GM12801 (cell line): ENCODE results near the gene HUNK.

Source experiments
- TF ChIP-seq, protein P1 (sequence below): IDR thresholded peaks from one replicate; pipeline ENCODE4 v1.5.1; 2011; ENCODE audit warnings: control low read depth; ENCODE audit not compliant: insufficient read length; ENCODE audit errors: extremely low read depth

Gene HUNK

DNA sequence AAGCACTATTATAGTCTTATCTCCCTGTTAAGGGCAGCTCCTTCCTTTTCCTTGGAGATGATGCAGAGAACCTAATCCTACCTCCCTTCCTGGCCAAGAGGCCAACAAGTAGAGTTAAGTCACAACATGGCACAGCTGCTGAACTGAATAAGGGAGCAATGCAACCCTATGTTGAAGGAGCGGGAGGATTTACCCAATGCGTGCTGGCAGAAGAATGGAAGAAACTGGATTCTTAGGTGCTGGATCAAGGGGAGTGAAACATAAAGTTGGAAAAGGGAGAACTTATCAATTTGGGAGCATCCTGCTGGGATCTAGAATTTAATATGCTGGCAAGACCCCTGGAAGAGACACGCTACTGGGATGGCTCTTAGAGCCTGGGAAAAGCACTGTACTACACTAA lies 12.0 kb upstream of the HUNK start:
- TF ChIP-seq, protein P1, sequence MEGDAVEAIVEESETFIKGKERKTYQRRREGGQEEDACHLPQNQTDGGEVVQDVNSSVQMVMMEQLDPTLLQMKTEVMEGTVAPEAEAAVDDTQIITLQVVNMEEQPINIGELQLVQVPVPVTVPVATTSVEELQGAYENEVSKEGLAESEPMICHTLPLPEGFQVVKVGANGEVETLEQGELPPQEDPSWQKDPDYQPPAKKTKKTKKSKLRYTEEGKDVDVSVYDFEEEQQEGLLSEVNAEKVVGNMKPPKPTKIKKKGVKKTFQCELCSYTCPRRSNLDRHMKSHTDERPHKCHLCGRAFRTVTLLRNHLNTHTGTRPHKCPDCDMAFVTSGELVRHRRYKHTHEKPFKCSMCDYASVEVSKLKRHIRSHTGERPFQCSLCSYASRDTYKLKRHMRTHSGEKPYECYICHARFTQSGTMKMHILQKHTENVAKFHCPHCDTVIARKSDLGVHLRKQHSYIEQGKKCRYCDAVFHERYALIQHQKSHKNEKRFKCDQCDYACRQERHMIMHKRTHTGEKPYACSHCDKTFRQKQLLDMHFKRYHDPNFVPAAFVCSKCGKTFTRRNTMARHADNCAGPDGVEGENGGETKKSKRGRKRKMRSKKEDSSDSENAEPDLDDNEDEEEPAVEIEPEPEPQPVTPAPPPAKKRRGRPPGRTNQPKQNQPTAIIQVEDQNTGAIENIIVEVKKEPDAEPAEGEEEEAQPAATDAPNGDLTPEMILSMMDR, result no peak

DNA sequence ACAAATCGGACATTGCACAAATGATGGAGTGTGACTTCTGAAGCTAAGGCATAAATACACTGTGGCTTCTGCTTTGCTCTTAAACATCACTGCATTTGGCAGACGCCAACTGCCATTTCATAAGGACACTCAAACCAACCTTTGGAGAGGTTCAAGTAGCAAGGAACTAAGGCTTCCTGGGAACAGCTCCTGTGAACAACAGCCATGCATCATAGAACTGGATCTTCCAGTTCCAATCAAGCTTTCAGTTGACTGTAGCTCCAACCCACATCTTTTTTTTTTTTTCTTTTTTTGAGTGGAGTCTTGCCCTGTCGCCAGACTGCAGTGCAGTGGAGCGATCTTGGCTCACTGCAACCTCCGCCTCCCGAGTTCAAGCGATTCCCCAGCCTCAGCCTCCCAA lies 10.7 kb upstream of the HUNK start:
- TF ChIP-seq, protein P1, result no peak

DNA sequence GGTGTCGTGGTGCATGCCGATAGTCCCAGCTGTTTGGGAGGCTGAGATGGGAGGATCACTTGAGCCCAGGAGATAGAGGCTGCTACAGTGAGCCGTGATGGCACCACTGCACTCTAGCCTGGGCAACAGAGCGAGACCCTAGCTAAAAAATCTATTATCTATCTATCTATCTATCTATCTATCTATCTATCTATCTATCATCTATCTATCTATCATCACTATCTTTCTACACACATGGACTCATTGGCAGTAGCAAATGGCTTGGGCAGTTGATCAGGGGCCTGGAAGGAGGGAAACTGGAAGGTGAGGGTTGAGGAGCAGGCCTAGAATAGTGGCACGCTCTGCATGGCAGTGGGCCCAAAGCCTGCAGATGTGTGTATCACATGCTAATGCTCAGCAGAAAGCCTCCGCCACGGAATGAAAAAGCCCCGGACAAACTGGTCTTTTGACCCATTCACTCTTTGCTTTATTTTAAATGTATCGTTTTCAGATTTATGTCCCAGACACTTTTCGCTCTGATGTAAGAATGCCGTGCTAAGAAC lies 7.3 kb upstream of the HUNK start:
- TF ChIP-seq, protein P1, result no peak

DNA sequence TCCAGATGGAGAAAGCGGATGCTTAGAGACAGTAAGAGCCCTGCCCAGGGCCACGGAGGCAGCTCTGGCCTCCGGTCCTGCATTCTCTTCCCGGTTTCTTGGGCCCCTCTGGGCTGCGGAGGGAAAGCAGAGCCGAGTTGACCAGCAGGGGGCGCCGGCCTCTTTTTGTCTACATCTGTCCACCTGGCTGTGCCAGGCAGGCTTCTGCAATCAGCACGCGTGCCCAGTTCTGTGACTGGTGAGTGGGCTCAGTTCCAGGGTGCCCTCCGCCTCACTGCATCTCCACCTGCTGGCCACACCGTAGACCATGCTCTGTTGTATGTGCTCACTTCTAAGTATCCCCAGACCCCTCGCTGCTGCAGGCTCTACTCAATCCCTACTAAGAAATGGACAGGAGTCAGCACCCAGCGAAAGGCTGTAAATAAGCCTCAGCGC lies 6.7 kb upstream of the HUNK start:
- TF ChIP-seq, protein P1, result no peak

DNA sequence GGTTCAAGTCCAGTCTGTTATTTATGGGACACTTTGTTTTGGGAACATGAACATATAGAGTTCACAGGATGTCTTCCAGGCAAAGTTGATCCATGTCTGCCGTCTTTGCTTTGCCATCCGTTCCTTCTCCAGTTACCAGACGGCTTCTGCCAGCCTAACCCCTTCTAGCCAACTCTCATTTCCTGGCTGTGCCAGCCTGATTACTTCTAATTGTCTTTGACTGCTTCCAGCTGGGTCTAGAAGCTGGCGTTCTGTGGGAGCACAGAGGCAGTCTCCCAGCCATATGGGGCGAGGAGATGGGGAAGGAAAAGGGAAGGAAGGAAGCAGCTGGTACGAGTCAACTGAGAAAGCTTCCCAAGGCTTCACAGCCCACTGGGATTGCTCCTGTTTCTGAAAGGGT lies 3.1 kb upstream of the HUNK start:
- TF ChIP-seq, protein P1, result no peak

DNA sequence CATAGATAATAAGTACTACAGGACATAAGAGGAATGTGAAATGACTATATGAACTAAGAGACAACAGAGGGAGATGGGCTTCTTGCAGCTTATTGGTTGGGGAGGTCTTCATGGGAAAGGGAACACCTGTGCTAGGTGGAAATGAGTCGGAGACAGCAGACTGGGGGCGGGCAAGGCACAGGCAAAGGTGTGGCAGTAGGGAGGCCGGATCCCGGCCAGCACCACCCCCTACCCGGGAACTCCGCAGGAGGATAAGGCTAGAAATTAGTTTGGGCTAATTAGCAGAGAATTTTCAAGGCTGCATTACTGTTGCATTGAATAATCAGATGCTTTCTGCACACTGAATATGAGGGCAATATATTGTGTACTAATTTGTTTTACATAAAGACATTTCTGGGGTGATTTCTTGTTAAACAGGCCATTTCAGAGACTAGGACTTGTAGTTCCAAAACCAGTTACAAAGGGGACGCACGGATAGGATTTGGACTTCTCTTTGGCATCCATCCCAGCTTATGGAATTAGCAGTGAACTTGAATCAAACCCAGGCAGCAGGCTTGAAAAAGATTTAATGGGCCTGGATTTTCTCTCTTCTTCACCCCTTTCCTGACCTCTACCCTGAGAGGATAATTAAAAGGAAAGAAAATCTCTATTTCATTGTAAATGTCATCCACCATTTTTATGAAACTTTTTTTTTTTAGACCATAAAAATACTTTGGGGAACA lies 2.2 kb upstream of the HUNK start:
- TF ChIP-seq, protein P1, result no peak

DNA sequence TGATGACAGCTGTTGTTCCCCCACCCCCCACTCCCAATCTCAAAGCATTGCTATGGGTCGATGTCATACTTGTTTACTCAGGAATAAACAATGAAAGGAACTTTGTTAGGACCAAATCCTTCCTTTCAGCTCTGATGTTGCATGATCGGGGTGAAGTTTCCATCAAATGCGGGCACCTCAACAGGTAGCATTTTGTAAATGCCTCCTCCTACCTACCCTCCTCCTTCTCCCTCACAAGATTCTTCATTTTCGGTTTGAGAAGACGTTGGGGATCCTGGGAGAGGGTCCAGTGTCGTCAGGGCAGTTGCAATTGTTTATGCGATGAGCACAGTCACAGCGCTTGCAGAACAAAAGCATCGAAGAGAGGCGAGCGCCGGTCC lies 758 bp upstream of the HUNK start:
- TF ChIP-seq, protein P1, result no peak

DNA sequence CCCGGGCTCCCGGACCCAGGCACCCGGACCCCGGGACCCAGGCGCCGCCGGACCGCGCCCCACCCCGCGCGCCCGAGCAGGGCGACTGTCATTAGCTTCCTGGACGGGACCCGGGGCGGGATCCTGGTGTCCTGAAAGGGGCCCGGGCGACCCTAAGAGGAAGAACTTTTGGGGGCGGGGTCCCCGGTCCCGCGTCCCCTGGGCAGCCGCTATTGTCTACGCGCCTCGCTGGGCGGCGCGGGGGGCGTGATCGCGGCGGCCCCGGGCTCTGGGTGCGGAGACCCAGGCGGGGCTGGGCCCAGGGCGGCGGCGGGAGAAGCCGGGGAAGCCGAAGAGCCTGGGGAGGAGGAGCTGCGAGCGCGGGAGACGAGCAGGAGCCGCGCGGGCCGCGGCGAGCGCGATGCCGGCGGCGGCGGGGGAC lies 465 bp downstream of the HUNK start:
- TF ChIP-seq, protein P1, result no peak
